Astrocyte (in vitro differentiated cells and primary cell): ENCODE measurements around the gene LMF1. TPM values are rescaled to one million over a fixed set of nuclear protein-coding genes. Genes with fewer than 3 reads are reported as not detected.

Experiments
- DNase-seq: peaks from one replicate; pipeline ENCODE4 v3.0.0-alpha.2; 2010; ENCODE audit warnings: low read depth
- FAIRE-seq: peaks from 2 replicates; lab custom pipeline; 2011; peaks lifted over from hg19 to GRCh38; lab: Jason Lieb, UNC
- H2AFZ ChIP-seq: 2 replicates; pipeline ENCODE4 v1.6.0; 2012; ENCODE audit warnings: low read depth, low read length, inconsistent platforms
- H3K27ac ChIP-seq: 2 replicates; pipeline ENCODE4 v1.5.1; 2011; ENCODE audit warnings: low read depth, low read length, inconsistent platforms
- H3K27me3 ChIP-seq: 2 replicates; pipeline ENCODE4 v1.6.0; 2011; ENCODE audit warnings: low read length, inconsistent platforms; ENCODE audit not compliant: insufficient read depth
- H3K36me3 ChIP-seq: 2 replicates; pipeline ENCODE4 v1.5.1; 2011; ENCODE audit warnings: low read length, inconsistent platforms; ENCODE audit not compliant: insufficient read depth
- H3K4me1 ChIP-seq: 2 replicates; pipeline ENCODE4 v1.5.1; 2011; ENCODE audit warnings: low read length, inconsistent platforms; ENCODE audit not compliant: insufficient read depth
- H3K4me2 ChIP-seq: 2 replicates; pipeline ENCODE4 v1.6.0; 2012; ENCODE audit warnings: low read length, inconsistent platforms
- H3K4me3 ChIP-seq: 2 replicates; pipeline ENCODE4 v1.5.1; 2011; ENCODE audit warnings: low read depth, mild to moderate bottlenecking, low read length, inconsistent platforms; ENCODE audit not compliant: insufficient read depth
- H3K79me2 ChIP-seq: 2 replicates; pipeline ENCODE4 v1.6.0; 2012; ENCODE audit warnings: mild to moderate bottlenecking, low read length, inconsistent platforms; ENCODE audit not compliant: insufficient read depth
- H3K9ac ChIP-seq: 2 replicates; pipeline ENCODE4 v1.6.0; 2012; ENCODE audit warnings: mild to moderate bottlenecking, low read length, inconsistent platforms
- H3K9me3 ChIP-seq: 2 replicates; pipeline ENCODE4 v1.5.1; 2012; ENCODE audit warnings: low read depth, mild to moderate bottlenecking, low read length, inconsistent platforms; ENCODE audit not compliant: insufficient read depth
- H4K20me1 ChIP-seq: 2 replicates; pipeline ENCODE4 v1.6.0; 2012; ENCODE audit warnings: low read length, inconsistent platforms; ENCODE audit not compliant: insufficient read depth
- H3K27ac Mint-ChIP-seq: one replicate; pipeline ENCODE4 v1.8.0; 2021; ENCODE audit warnings: mild to moderate bottlenecking, mixed read lengths; ENCODE audit not compliant: unreplicated experiment
- H3K27me3 Mint-ChIP-seq: one replicate; pipeline ENCODE4 v1.8.0; 2021; ENCODE audit warnings: low read depth, mixed read lengths; ENCODE audit not compliant: unreplicated experiment
- H3K36me3 Mint-ChIP-seq: one replicate; pipeline ENCODE4 v1.8.0; 2021; ENCODE audit warnings: low read depth, mixed read lengths; ENCODE audit not compliant: unreplicated experiment
- H3K4me1 Mint-ChIP-seq: one replicate; pipeline ENCODE4 v1.8.0; 2021; ENCODE audit warnings: low read depth, mixed read lengths; ENCODE audit not compliant: unreplicated experiment
- H3K4me3 Mint-ChIP-seq: one replicate; pipeline ENCODE4 v1.8.0; 2021; ENCODE audit warnings: mild to moderate bottlenecking, moderate library complexity, mixed read lengths; ENCODE audit not compliant: unreplicated experiment
- H3K9me3 Mint-ChIP-seq: one replicate; pipeline ENCODE4 v1.8.0; 2021; ENCODE audit warnings: mild to moderate bottlenecking, mixed read lengths; ENCODE audit not compliant: unreplicated experiment
- EZH2 ChIP-seq: IDR thresholded peaks from 2 replicates; pipeline ENCODE4 v1.6.1; 2012; ENCODE audit warnings: mild to moderate bottlenecking, low read length, inconsistent platforms; ENCODE audit not compliant: insufficient read depth
- total RNA-seq: library from RNA; stranded (reverse); gene quantifications from 2 replicates; pipeline ENCODE4 v1.2.1, GENCODE V29; 2021
- TF ChIP-seq, protein P1 (sequence below): IDR thresholded peaks from 2 replicates; pipeline ENCODE4 v1.5.1; 2011; ENCODE audit warnings: low read depth, mild to moderate bottlenecking, inconsistent platforms, low read length, moderate library complexity; ENCODE audit not compliant: insufficient read depth

Gene LMF1
- total RNA-seq, 1 donor from 2014 or later = 12.6 TPM

DNA sequence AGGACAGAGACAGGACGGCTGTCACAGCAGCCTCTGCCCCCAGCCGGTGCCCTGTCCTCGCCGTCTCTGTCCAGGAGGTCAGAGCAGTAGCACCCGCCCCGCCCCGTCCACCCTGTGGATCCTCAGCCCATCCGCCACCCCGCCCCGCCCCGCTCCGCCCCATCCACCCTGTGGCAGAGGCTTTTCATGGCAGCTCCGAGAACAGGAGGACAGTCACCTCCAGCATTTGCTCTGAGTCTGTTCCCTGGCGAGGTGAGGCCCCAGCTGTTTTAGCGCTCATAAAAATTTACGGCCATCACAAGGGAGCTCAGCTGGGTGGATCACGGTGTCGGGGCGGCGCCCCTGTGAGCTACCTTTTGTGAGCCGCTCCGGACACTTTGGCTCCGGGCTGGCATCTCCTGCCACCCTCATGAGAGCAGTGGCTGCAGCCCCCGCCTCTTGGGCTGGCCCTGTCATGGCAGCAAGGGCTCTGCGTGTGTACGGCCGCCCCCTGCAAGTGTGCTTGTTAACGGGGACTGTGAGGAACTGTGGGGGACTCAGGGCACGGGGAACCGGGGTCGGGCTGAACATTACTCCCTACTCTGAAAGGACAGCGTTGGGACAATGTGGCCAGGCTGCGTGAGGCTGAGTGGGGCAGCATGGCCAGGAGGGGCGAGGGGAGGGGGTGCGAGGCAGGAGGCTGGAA, 138.0 kb downstream of the LMF1 start:
- Histone ChIP-seq H3K4me2 (no peak overlapping the region), H2AFZ (no peak overlapping the region), H3K27ac (no peak overlapping the region), H3K4me1 (no peaks in the 10 kb centered on the region), H4K20me1 (no peaks in the 10 kb centered on the region), H3K36me3 (no peaks in the 10 kb centered on the region), H3K79me2 (no peaks in the 10 kb centered on the region), H3K9me3 (peaks cover 7% of the 10 kb centered on the region), H3K9ac (no peak overlapping the region), H3K27me3 (no peaks in the 10 kb centered on the region), H3K4me3 (no peak overlapping the region)
- FAIRE-seq (no peak), DNase-seq (no peak)
- H3K36me3 Mint-ChIP-seq = peaks cover 3% of the 10 kb centered on the region
- no peaks in the 10 kb centered on the region for H3K4me1 Mint-ChIP-seq
- H3K27me3 Mint-ChIP-seq = peaks cover 26% of the 10 kb centered on the region
- TF ChIP-seq, protein P1, sequence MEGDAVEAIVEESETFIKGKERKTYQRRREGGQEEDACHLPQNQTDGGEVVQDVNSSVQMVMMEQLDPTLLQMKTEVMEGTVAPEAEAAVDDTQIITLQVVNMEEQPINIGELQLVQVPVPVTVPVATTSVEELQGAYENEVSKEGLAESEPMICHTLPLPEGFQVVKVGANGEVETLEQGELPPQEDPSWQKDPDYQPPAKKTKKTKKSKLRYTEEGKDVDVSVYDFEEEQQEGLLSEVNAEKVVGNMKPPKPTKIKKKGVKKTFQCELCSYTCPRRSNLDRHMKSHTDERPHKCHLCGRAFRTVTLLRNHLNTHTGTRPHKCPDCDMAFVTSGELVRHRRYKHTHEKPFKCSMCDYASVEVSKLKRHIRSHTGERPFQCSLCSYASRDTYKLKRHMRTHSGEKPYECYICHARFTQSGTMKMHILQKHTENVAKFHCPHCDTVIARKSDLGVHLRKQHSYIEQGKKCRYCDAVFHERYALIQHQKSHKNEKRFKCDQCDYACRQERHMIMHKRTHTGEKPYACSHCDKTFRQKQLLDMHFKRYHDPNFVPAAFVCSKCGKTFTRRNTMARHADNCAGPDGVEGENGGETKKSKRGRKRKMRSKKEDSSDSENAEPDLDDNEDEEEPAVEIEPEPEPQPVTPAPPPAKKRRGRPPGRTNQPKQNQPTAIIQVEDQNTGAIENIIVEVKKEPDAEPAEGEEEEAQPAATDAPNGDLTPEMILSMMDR = no peak
- no peak for TF ChIP-seq EZH2
- H3K9me3 Mint-ChIP-seq = peaks cover 22% of the 10 kb centered on the region
- no peak overlapping the region for H3K27ac Mint-ChIP-seq
- no peak overlapping the region for H3K4me3 Mint-ChIP-seq

DNA sequence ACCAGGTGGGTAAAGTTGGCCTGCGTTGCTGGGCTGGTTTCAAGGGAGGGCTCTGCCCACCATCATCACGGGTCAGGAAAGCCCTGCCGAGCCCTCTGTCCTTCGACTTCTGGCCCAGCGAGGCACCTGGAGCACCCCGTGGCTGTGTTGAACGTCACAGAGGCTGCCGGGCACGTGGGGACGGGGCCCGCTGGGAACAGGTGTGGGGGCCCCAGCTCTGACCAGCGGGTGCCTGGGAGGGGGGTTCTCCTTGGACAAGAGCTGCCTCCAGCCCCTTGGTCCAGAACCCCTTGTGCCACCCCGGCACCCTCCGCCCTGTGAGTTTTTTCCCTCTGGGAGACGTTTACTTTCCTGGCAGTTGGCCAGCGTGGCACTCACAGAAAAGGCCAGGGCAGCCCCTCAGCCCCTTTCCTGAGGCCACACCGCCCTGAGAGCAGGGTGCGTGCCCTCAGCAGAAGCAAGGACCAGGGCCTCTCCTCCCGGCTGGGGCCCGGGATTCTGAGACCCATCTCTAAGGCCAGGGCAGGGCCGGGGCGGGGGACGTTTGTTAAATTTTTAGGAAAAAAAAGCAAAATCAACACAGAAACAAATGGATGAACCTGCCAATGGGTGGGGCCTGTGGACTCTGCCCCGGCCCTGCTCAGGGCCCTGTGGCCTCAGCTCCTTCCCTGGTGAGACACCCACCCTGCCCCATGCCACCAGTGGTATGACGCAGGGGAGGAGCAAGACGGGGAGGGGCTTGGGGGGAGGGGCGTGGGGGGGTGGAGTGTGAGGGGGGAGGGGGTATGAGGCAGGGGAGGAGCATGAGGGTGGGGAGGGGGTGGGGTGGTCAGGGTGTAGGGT, 139.0 kb downstream of the LMF1 start:
- Mint-ChIP-seq H3K9me3 (peaks cover 18% of the 10 kb centered on the region), H3K27ac (no peak overlapping the region), H3K27me3 (peaks cover 26% of the 10 kb centered on the region), H3K4me3 (no peak overlapping the region), H3K36me3 (peaks cover 3% of the 10 kb centered on the region), H3K4me1 (no peaks in the 10 kb centered on the region)
- H3K9ac ChIP-seq = no peak overlapping the region
- H3K36me3 ChIP-seq = no peaks in the 10 kb centered on the region
- H3K9me3 ChIP-seq = peaks cover 7% of the 10 kb centered on the region
- FAIRE-seq (no peak), DNase-seq (no peak)
- H2AFZ ChIP-seq = no peak overlapping the region
- no peak overlapping the region for H3K27ac ChIP-seq
- no peaks in the 10 kb centered on the region for H4K20me1 ChIP-seq
- TF ChIP-seq, protein P1 = no peak
- no peak for TF ChIP-seq EZH2
- H3K4me1 ChIP-seq = no peaks in the 10 kb centered on the region
- H3K4me2 ChIP-seq = no peak overlapping the region
- H3K4me3 ChIP-seq = no peak overlapping the region
- no peaks in the 10 kb centered on the region for H3K79me2 ChIP-seq
- no peaks in the 10 kb centered on the region for H3K27me3 ChIP-seq
